Type B pancreatic cell (in vitro differentiated cells): Measurements from ENCODE around the gene TMEM182. TPM values are rescaled to one million over a fixed set of nuclear protein-coding genes. Genes with fewer than 3 reads are reported as not detected.

Source experiments
- DNase-seq: peaks from one replicate; pipeline ENCODE4 v3.0.0; 2021; ENCODE audit warnings: mixed read lengths; ENCODE audit not compliant: unreplicated experiment; ENCODE audit errors: extremely low spot score
- H3K27ac Mint-ChIP-seq: 2 replicates; pipeline ENCODE4 v1.8.0; 2021; ENCODE audit warnings: mild to moderate bottlenecking, mixed read lengths
- H3K27me3 Mint-ChIP-seq: 2 replicates; pipeline ENCODE4 v1.8.0; 2021; ENCODE audit warnings: mixed read lengths
- H3K36me3 Mint-ChIP-seq: 2 replicates; pipeline ENCODE4 v1.8.0; 2021; ENCODE audit warnings: mixed read lengths
- H3K4me1 Mint-ChIP-seq: one replicate; pipeline ENCODE4 v1.8.0; 2021; ENCODE audit warnings: mixed read lengths; ENCODE audit not compliant: unreplicated experiment
- H3K4me3 Mint-ChIP-seq: 2 replicates; pipeline ENCODE4 v1.8.0; 2021; ENCODE audit warnings: mild to moderate bottlenecking, mixed read lengths
- H3K9me3 Mint-ChIP-seq: 2 replicates; pipeline ENCODE4 v1.8.0; 2021; ENCODE audit warnings: mixed read lengths
- total RNA-seq: library from RNA; stranded (reverse); gene quantifications from 2 replicates; pipeline ENCODE4 v1.2.1, GENCODE V29; 2021; ENCODE audit warnings: low replicate concordance
- TF ChIP-seq, protein P1 (sequence below): fragments of 200-600 bp; sonication (generic); conservative IDR thresholded peaks from 2 replicates; pipeline ENCODE4 v1.5.0; 2021; ENCODE audit warnings: antibody characterized with exemption, mild to moderate bottlenecking

The TMEM182 gene
- total RNA-seq, 1 donor from 2014 or later, result 5.8 TPM

DNA sequence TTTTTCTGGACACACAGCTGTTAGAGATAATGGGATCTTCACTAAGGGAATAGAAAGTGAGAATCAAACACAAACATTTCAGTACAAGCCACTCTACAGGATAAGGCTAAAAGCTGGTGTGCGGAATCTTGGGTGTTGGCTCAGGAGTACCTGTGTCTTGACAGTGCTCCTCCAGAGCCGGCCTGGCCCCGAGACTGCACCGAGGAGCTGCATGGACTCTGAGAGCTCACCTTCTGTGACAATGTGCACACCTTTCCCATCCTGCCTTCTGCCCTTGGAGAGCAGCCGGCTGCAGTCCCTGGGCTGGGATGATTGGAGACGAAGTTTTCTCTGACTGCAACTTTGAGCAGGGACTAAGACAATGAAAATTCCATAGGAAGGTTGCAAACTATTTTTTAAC lies 89.1 kb downstream of the TMEM182 start:
- H3K4me1 Mint-ChIP-seq, result peaks cover 4% of the 10 kb centered on the region
- H3K36me3 Mint-ChIP-seq, result peaks cover 4% of the 10 kb centered on the region
- no peaks in the 10 kb centered on the region for H3K27me3 Mint-ChIP-seq
- no peak for DNase-seq
- H3K27ac Mint-ChIP-seq, result no peak overlapping the region
- no peak overlapping the region for H3K4me3 Mint-ChIP-seq
- H3K9me3 Mint-ChIP-seq, result peaks cover 5% of the 10 kb centered on the region
- TF ChIP-seq, protein P1, sequence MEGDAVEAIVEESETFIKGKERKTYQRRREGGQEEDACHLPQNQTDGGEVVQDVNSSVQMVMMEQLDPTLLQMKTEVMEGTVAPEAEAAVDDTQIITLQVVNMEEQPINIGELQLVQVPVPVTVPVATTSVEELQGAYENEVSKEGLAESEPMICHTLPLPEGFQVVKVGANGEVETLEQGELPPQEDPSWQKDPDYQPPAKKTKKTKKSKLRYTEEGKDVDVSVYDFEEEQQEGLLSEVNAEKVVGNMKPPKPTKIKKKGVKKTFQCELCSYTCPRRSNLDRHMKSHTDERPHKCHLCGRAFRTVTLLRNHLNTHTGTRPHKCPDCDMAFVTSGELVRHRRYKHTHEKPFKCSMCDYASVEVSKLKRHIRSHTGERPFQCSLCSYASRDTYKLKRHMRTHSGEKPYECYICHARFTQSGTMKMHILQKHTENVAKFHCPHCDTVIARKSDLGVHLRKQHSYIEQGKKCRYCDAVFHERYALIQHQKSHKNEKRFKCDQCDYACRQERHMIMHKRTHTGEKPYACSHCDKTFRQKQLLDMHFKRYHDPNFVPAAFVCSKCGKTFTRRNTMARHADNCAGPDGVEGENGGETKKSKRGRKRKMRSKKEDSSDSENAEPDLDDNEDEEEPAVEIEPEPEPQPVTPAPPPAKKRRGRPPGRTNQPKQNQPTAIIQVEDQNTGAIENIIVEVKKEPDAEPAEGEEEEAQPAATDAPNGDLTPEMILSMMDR, result no peak

DNA sequence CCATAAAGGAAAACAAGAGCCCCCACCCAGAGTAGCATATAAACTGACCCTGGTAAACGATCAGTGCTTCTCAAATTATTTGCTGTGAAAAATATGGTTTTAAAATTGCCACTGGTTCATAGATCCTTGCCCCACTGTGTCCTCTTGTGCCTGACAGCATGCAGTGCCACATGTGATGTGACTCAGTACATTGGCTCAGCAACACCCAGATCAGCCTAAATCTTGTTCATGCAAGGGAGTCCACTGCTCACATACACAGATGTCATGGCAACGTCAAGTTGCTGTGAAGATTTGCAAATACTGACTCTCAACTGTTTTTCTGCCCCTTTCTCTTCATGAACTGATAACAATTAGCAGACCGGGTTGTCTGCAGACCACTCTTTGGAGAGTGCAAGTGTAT lies 91.0 kb downstream of the TMEM182 start:
- Mint-ChIP-seq H3K27me3 (no peaks in the 10 kb centered on the region), H3K27ac (no peak overlapping the region), H3K36me3 (peaks cover 4% of the 10 kb centered on the region), H3K9me3 (peaks cover 5% of the 10 kb centered on the region), H3K4me1 (peaks cover 4% of the 10 kb centered on the region), H3K4me3 (no peak overlapping the region)
- TF ChIP-seq, protein P1, result no peak
- no peak for DNase-seq

Other genes starting within 250 kb of the TMEM182 start
- gene SLC9A2, start 142.5 kb upstream of the TMEM182 start, total RNA-seq, result 6.3 and 10.0 TPM in 2 replicates